ENCODE measurements around the gene NPTN. TPM values are rescaled to one million over a fixed set of nuclear protein-coding genes. Genes with fewer than 3 reads are reported as not detected.

Gene NPTN
- total RNA-seq, 1 experiment from 2014 or later, result 164 TPM

GRCh38 chr15:73560501-73561117 is 72.6 kb downstream of the NPTN start:
- ATAC-seq, result peak; percentile 44; the same call in 1 of the 2 replicates
- peak; percentile 79 for DNase-seq

GRCh38 chr15:73558529-73558928 is 74.7 kb downstream of the NPTN start:
- Histone ChIP-seq H3K4me1 (ENCODE audit: insufficient read depth, low read length) (peaks cover 14% of the 10 kb centered on the region), H3K4me3 (ENCODE audit: low read length) (no peak overlapping the region), H3F3A (ENCODE audit: low read length, unreplicated experiment) (no peaks in the 10 kb centered on the region), H3K36me3 (ENCODE audit: low read depth, low read length) (peaks cover 34% of the 10 kb centered on the region), H3K4me2 (ENCODE audit: low read length) (no peak overlapping the region), H3K9me2 (replicated peaks; ENCODE audit: low read length) (no peaks in the 10 kb centered on the region), H3K79me2 (ENCODE audit: low read length) (no peaks in the 10 kb centered on the region), H3K9ac (ENCODE audit: low read length) (no peak overlapping the region), H3K9me3 (ENCODE audit: low read length) (no peaks in the 10 kb centered on the region), H3K27ac (ENCODE audit: low read length) (peak overlapping the region; percentile 6; the same call in 1 of the 2 replicates), H4K20me1 (ENCODE audit: low read length) (peaks cover 5% of the 10 kb centered on the region; the same call in 1 of the 2 replicates), H2AFZ (ENCODE audit: low read length) (no peak overlapping the region), H3K27me3 (ENCODE audit: low read length) (no peaks in the 10 kb centered on the region)
- DNase-seq (peak; percentile 70), ATAC-seq (peak; percentile 89)
- POLR2A ChIA-PET (ENCODE audit: unreplicated experiment), result no interaction called here
- intact Hi-C loops (cut with micrococcal nuclease), result loop anchor here (10.0 kb wide), 1 partner anchor 274 kb away; no protein-coding TSS in a partner anchor
- TF ChIP-seq EZH2phosphoT487 (IDR thresholded peaks at IDR 0.05; ENCODE audit: borderline replicate concordance, low read length) (no peak), CTCF (conservative IDR thresholded peaks at IDR 0.05; ENCODE audit: low read depth, low read length) (no peak), EZH2 (IDR thresholded peaks at IDR 0.05; ENCODE audit: low read length, unreplicated experiment) (no peak)
- no TSS peak for BruUV-seq (replicated peaks)
- CTCF ChIA-PET, result no interaction called here

More at GRCh38 chr15:73560501-73561117, 72.6 kb downstream of the NPTN start:
- Histone ChIP-seq H4K20me1 (ENCODE audit: low read length) (peaks cover 16% of the 10 kb centered on the region), H3K9me3 (ENCODE audit: low read length) (no peaks in the 10 kb centered on the region), H3K9ac (ENCODE audit: low read length) (no peak overlapping the region), H3K27ac (ENCODE audit: low read length) (no peak overlapping the region), H3K27me3 (ENCODE audit: low read length) (no peaks in the 10 kb centered on the region), H2AFZ (ENCODE audit: low read length) (no peak overlapping the region), H3K4me1 (ENCODE audit: insufficient read depth, low read length) (peaks cover 28% of the 10 kb centered on the region), H3F3A (ENCODE audit: low read length, unreplicated experiment) (no peaks in the 10 kb centered on the region), H3K36me3 (ENCODE audit: low read depth, low read length) (peaks cover 37% of the 10 kb centered on the region), H3K9me2 (replicated peaks; ENCODE audit: low read length) (no peaks in the 10 kb centered on the region), H3K4me2 (ENCODE audit: low read length) (no peak overlapping the region), H3K4me3 (ENCODE audit: low read length) (no peak overlapping the region), H3K79me2 (ENCODE audit: low read length) (no peaks in the 10 kb centered on the region)
- ChIA-PET POLR2A (ENCODE audit: unreplicated experiment) (no interaction called here), CTCF (interaction anchor here (0.6 to 2.6 kb wide), 4 partner anchors 21 to 198 kb away, joined by 3 to 26 read pairs (median 10); no protein-coding TSS in a partner anchor)
- intact Hi-C loops (cut with micrococcal nuclease), result loop anchor here (1.0 to 5.0 kb wide), 3 partner anchors 42 to 140 kb away; no protein-coding TSS in a partner anchor
- TF ChIP-seq EZH2 (IDR thresholded peaks at IDR 0.05; ENCODE audit: low read length, unreplicated experiment), result no peak
- TF ChIP-seq CTCF (conservative IDR thresholded peaks at IDR 0.05; ENCODE audit: low read depth, low read length), result peak; percentile 54
- TF ChIP-seq EZH2phosphoT487 (IDR thresholded peaks at IDR 0.05; ENCODE audit: borderline replicate concordance, low read length), result no peak
- no TSS peak for BruUV-seq (replicated peaks)

GRCh38 chr15:73555080-73555479 is 78.1 kb downstream of the NPTN start:
- CTCF ChIA-PET, result no interaction called here
- Histone ChIP-seq H3K4me2 (ENCODE audit: low read length) (no peak overlapping the region), H2AFZ (ENCODE audit: low read length) (no peak overlapping the region), H3K9me2 (replicated peaks; ENCODE audit: low read length) (no peaks in the 10 kb centered on the region), H3K4me1 (ENCODE audit: insufficient read depth, low read length) (peaks cover 14% of the 10 kb centered on the region), H3F3A (ENCODE audit: low read length, unreplicated experiment) (no peaks in the 10 kb centered on the region), H4K20me1 (ENCODE audit: low read length) (peaks cover 4% of the 10 kb centered on the region; the same call in 1 of the 2 replicates), H3K27me3 (ENCODE audit: low read length) (no peaks in the 10 kb centered on the region), H3K9ac (ENCODE audit: low read length) (no peak overlapping the region), H3K9me3 (ENCODE audit: low read length) (no peaks in the 10 kb centered on the region), H3K36me3 (ENCODE audit: low read depth, low read length) (peaks cover 21% of the 10 kb centered on the region), H3K27ac (ENCODE audit: low read length) (no peak overlapping the region), H3K79me2 (ENCODE audit: low read length) (no peaks in the 10 kb centered on the region), H3K4me3 (ENCODE audit: low read length) (no peak overlapping the region)
- no peak for ATAC-seq
- BruUV-seq (replicated peaks), result no TSS peak
- intact Hi-C loops (cut with micrococcal nuclease), result loop anchor here (10.0 kb wide), 1 partner anchor 270 kb away; no protein-coding TSS in a partner anchor
- DNase-seq, result no peak
- TF ChIP-seq EZH2 (IDR thresholded peaks at IDR 0.05; ENCODE audit: low read length, unreplicated experiment) (no peak), CTCF (conservative IDR thresholded peaks at IDR 0.05; ENCODE audit: low read depth, low read length) (no peak), EZH2phosphoT487 (IDR thresholded peaks at IDR 0.05; ENCODE audit: borderline replicate concordance, low read length) (no peak)
- POLR2A ChIA-PET (ENCODE audit: unreplicated experiment), result interaction anchor here (0.5 kb wide), 1 partner anchor 281 kb away, joined by 4 read pairs; no protein-coding TSS in a partner anchor

Measured in PC-3 (cell line).